ENCODE data around the gene SLX4. TPM values are rescaled to one million over a fixed set of nuclear protein-coding genes. Genes with fewer than 3 reads are reported as not detected.

The SLX4 gene
- total RNA-seq (2022; extraction: Qiagen RNA extraction; ENCODE audit: low read depth), result 3.6 to 6.2 TPM (median 5.6 TPM) in 5 replicates

DNA sequence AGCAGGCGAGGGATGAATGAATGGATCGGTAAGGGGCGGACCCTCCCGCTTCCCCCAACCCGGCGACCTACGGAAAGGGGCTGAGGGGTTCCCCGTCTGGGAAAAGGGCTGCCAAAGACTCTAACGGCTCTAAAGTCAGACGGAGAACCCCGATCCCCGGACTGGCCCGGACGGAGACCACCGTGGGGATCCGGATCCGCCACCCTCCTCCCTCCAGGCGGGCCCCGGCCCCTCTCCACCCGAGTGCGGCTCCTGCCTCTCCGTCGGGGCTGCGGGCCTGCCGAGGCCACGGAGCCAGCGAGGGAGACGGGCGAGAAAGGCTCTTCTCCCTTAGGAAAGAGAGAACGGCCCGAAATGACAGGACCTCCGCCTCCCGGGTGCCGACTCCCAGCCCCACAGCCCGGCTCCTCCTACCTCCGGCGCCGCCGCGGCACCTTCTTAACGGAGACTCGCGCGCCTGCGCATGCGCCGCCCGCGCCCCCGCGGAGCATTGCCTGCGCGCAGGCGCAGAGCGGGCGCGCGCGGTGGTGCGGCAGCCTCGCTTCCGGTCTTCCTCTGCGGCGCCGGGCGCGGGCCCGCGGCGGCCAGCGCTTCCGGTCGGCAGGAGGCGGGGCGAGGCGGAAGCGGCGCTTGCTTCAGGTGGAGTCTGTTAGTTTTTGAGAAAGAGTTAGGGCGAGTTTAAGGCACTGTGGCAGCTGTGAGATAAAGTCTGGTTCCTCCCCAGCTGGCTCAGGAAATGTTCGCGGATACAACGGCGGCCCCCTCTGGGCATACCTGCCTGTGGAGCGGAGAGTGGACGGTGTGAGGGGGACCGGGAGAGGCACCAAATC lies at the start of gene SLX4:
TSS of gene SLX4 (minus strand) at position 461 of the 830 bp plus-strand sequence. CDS start 2,642 bp downstream, outside the sequence.

DNA sequence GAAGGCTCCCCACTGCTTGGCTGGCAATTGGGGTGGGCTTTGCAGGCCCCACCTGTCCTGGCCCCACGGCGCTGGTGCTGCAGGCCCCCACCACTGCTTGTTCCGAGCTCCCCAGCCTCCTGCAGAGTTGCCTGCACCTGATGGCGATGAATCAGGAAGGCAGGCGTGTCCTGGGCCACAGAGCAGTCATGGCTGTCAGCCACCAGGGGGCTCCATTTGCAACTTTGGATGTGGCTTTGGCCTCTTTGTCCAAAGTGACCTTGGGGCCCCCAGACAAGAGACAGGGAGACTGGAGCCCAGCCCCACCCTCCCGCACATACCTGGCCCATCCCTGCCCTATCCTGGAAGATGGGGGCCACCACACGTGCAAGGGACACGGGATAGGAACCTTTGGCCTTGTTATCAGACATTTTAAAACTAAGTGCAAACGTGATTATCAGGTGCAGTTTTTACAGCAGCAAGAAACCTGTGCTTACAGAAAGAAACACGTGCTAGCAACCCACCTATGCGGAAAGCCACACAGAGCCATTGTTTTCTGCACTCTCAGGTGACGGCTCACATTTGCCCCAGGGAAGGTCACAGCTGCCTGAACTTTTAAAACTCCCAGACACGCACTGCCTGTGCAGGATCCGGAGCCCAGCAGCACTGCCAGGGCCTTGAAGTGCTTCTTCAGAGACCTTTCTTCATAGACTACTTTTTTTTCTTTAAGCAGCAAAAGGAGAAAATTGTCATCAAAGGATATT lies 43.0 kb upstream of the SLX4 start, which contains the start of gene DNASE1:
TSS of gene DNASE1 (plus strand) at position 443 of the 743 bp plus-strand sequence. CDS start 683 bp downstream, outside the sequence.

GRCh38 chr16:3577302-3577752 lies 34.1 kb downstream of the SLX4 start, which contains the start of gene NLRC3:
TSS of gene NLRC3 (minus strand) at chr16:3577403. CDS start at chr16:3565036, 12,367 bp downstream.

Other genes with a start within 250 kb of the SLX4 start
- gene ZSCAN32, start 210.6 kb downstream of the SLX4 start, total RNA-seq (2022; extraction: Qiagen RNA extraction; ENCODE audit: low read depth), result 11.9 to 18.2 TPM (median 16.2 TPM) in 5 replicates
- 13.0 to 15.2 TPM (median 14.7 TPM) in 5 replicates for gene ZNF174, start 210.4 kb downstream of the SLX4 start, total RNA-seq (2022; extraction: Qiagen RNA extraction; ENCODE audit: low read depth)
- gene ZNF597, start 168.1 kb downstream of the SLX4 start, total RNA-seq (2022; extraction: Qiagen RNA extraction; ENCODE audit: low read depth), result 1.0 to 1.2 TPM (median 1.1 TPM) in 5 replicates
- 49.6 to 58.4 TPM (median 51.1 TPM) in 5 replicates for gene NAA60, start 167.9 kb downstream of the SLX4 start, total RNA-seq (2022; extraction: Qiagen RNA extraction; ENCODE audit: low read depth)
- gene C16orf90, start 116.1 kb downstream of the SLX4 start, total RNA-seq (2022; extraction: Qiagen RNA extraction; ENCODE audit: low read depth), result not detected in 5 replicates
- gene CLUAP1, start 110.6 kb downstream of the SLX4 start, total RNA-seq (2022; extraction: Qiagen RNA extraction; ENCODE audit: low read depth), result 16.9 to 22.5 TPM (median 18.2 TPM) in 5 replicates
- 0.01 to 0.02 TPM in 2 of 5 replicates, not detected in the others for gene NLRC3, start 34.2 kb downstream of the SLX4 start, total RNA-seq (2022; extraction: Qiagen RNA extraction; ENCODE audit: low read depth)
- 2.4 to 5.7 TPM (median 4.6 TPM) in 5 replicates for gene DNASE1, start 43.1 kb upstream of the SLX4 start, total RNA-seq (2022; extraction: Qiagen RNA extraction; ENCODE audit: low read depth)
- gene TRAP1, start 105.9 kb upstream of the SLX4 start, total RNA-seq (2022; extraction: Qiagen RNA extraction; ENCODE audit: low read depth), result 117 to 144 TPM (median 136 TPM) in 5 replicates